Stimulated activated CD4-positive, alpha-beta T cell treated with anti-CD3 and anti-CD28 coated beads, Interleukin-15, amount 100 ng/mL, for 1 hour (primary cell): ENCODE measurements around the gene IL4R.

Experiments
- DNase-seq, 2 donors: peaks; one replicate each; pipeline ENCODE4 v3.0.0-alpha.2; 2020; ENCODE audit warnings: low read depth in 1 of 2, low spot score in 1 of 2

IL4R gene

GRCh38 chr16:27353853-27354252, 40.1 kb downstream of the IL4R start:
- DNase-seq, result no peak

DNA sequence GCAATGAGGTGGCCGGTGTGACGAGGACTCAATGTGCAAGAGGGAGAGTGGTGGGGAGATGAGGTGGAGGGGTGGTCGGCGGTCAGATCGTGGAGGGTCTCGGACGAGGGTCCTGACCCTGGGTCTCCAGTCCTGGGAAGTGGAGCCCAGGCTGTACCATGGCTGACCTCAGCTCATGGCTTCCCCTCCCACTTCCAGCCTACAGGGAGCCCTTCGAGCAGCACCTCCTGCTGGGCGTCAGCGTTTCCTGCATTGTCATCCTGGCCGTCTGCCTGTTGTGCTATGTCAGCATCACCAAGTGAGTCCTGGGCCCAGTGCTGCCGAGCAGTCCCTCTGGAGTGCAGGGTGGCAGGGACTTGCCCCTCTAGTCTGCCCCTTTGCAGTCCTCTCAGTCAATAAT, 41.8 kb downstream of the IL4R start:
- peak in 1 of 2 donors; percentile 46 for DNase-seq

GRCh38 chr16:27356794-27357193, 43.0 kb downstream of the IL4R start:
- no peak for DNase-seq

- no peak for DNase-seq
Observed at GRCh38 chr16:27359051-27359450, 45.3 kb downstream of the IL4R start.

DNA sequence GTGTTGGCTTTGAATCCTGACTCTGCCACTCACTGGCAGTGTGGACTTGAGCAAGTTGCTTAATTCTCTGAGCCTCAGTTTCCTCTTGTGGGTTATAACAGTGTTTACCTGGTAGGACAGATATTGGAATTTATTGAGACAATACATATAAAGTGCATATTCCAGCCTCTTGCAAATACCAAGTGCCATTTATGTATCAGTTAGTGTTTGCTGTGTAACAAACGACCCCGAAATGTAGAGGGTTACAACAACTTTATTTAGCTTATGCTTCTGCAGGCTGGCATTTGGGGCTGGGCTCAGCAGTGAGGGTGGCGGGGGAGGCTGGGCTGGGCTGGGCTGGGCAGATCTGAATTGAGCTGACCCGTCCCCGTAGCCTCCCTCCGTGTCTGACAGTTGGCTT, 45.8 kb downstream of the IL4R start:
- DNase-seq, result no peak

DNA sequence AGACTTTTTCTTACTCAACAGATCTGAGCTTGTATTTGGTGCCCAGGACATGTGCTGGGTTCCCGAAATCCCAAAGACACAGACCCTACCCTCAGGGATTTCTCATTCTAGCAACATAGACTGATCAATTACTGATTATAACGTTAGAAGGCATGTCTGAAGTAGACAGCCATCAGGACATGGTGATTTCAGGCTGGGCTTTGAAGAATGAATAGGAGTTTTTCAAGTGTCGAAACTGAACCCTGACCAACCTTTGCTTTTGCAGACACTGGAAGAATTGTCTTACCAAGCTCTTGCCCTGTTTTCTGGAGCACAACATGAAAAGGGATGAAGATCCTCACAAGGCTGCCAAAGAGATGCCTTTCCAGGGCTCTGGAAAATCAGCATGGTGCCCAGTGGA, 48.2 kb downstream of the IL4R start:
- DNase-seq, result no peak

DNA sequence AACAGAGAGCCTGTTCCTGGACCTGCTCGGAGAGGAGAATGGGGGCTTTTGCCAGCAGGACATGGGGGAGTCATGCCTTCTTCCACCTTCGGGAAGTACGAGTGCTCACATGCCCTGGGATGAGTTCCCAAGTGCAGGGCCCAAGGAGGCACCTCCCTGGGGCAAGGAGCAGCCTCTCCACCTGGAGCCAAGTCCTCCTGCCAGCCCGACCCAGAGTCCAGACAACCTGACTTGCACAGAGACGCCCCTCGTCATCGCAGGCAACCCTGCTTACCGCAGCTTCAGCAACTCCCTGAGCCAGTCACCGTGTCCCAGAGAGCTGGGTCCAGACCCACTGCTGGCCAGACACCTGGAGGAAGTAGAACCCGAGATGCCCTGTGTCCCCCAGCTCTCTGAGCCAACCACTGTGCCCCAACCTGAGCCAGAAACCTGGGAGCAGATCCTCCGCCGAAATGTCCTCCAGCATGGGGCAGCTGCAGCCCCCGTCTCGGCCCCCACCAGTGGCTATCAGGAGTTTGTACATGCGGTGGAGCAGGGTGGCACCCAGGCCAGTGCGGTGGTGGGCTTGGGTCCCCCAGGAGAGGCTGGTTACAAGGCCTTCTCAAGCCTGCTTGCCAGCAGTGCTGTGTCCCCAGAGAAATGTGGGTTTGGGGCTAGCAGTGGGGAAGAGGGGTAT, 48.9 kb downstream of the IL4R start:
- DNase-seq, result no peak

GRCh38 chr16:27363246-27363632, 49.5 kb downstream of the IL4R start:
- DNase-seq, result no peak

GRCh38 chr16:27363797-27364196, 50.0 kb downstream of the IL4R start:
- DNase-seq, result no peak

DNA sequence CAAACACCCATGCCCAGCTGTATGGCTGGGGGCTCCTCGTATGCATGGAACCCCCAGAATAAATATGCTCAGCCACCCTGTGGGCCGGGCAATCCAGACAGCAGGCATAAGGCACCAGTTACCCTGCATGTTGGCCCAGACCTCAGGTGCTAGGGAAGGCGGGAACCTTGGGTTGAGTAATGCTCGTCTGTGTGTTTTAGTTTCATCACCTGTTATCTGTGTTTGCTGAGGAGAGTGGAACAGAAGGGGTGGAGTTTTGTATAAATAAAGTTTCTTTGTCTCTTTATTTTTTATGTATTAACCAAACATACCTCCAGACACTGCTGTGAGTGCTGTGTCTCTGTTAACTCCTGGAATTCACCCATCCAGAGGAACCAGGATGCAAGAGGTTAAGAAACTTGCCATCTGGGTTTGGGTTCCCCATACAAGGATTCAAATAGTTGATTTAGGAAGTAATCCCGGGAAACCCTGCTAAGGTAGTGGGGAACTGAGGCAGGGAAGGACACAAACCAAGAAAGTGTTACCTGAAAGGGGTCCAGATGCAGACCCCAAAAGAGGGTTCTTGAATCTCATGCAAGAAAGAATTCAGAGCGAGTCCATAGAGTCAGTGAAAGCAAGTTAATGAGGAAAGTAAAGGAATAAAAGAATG, 50.8 kb downstream of the IL4R start:
- no peak for DNase-seq

- no peak for DNase-seq
Observed at GRCh38 chr16:27365142-27366089, 51.6 kb downstream of the IL4R start.

DNA sequence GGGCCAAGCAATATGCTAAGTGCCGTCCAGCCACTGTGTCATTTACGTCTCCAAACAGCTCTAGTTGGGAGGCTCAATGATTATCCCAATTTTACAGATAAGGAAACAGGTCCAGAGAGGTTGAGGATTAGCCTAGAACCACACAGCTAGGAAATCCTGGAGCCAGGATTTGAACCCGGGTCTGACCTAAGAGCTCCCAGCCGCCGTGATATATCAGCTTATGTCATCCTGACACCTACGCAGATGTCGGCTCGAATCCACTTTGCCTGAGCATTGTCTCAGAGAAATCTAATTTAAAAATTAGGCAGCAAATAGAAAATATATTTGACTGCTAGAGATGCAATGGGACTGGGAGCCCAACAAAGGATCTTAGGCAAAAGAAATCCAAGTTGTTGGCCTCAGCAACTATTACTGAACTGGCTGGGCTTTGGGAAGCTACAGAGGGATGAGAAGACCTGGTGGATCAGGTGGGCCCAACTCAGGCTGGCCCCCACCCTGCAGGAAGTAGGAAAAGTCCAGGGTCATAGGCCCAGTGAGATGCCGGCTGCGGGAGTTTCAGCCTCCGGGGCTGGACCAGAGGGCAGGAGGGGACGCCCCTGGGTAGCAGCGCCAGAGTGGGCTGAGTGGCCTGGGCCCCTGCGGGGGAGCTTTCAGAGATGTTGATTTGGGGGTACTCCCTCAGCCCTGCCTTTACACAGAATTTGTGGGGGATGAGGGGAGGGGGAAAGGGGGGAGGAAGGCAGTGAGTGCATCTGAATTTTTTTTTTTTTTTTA, 53.1 kb downstream of the IL4R start:
- peak in 1 of 2 donors; percentile 33 for DNase-seq

GRCh38 chr16:27367461-27368357, 53.9 kb downstream of the IL4R start:
- peak; percentile 80 to 84 for DNase-seq

- DNase-seq, result no peak
Observed at GRCh38 chr16:27368358-27368722, 54.6 kb downstream of the IL4R start.

- no peak for DNase-seq
Observed at GRCh38 chr16:27369806-27370205, 56.0 kb downstream of the IL4R start.

- no peak for DNase-seq
Observed at GRCh38 chr16:27370318-27370717, 56.5 kb downstream of the IL4R start.

GRCh38 chr16:27373312-27373711, 59.5 kb downstream of the IL4R start:
- DNase-seq, result no peak

GRCh38 chr16:27374221-27374803, 60.5 kb downstream of the IL4R start:
- DNase-seq, result no peak

- DNase-seq, result no peak
Observed at GRCh38 chr16:27374804-27375425, 61.1 kb downstream of the IL4R start.
